PC-9 (cell line): ENCODE measurements around the gene SETD6.

ENCODE experiments used
- CTCF ChIP-seq: fragments of 200-600 bp; sonication (generic); conservative IDR thresholded peaks from 2 replicates; pipeline ENCODE4 v1.6.1; 2017; ENCODE audit warnings: mixed run types, antibody characterized with exemption, mild to moderate bottlenecking, moderate library complexity
- EZH2 ChIP-seq: fragments of 200-600 bp; sonication (generic); IDR thresholded peaks from 2 replicates; pipeline ENCODE4 v1.8.0; 2017; ENCODE audit warnings: antibody characterized with exemption, low read depth

DNA sequence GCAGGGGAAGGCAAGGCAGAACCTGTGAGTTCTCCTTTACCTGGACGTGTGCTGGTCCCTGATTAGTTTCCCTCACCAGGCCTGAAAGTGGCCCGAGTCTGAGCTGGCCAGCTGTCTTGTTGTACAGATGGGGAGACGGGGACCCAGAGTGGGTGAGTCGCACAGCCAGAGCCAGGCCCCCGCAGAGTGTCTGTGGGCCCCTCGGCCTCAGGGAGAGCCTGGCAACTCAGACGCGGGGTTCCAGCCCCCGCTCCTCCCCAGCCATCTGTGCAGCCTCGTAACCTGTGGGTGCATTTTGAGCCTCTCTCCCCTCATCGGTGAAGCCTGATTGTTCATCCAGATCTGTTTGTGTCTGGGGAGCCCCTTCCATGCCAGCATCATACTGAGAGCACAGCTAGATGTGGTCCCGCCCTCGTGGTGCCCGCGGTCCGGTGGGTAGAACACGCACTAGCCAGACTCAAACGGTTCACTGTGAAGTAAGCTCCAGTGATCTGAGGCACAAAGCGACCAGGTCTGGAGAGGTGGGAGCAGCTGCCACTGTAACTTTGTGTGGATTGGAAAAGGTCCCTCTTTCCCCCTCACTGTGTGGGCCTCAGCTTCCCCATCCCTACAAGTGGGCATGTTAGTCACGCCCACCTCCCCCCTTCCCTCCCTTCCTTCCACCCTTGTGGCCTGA, 21.4 kb upstream of the SETD6 start:
- no peak for TF ChIP-seq CTCF
- no peak for TF ChIP-seq EZH2
